ENCODE measurements around the gene MLYCD.

The MLYCD gene

GRCh38 chr16:83942074-83942473 is 43.2 kb downstream of the MLYCD start:
- H3K9me3 ChIP-seq (ENCODE audit: control insufficient read depth, insufficient read depth, low read length), result no peaks in the 10 kb centered on the region
- H3F3A ChIP-seq (ENCODE audit: control insufficient read depth, insufficient read depth), result no peaks in the 10 kb centered on the region
- H3K4me2 ChIP-seq (ENCODE audit: low read length), result no peak overlapping the region
- TF ChIP-seq, protein P1, sequence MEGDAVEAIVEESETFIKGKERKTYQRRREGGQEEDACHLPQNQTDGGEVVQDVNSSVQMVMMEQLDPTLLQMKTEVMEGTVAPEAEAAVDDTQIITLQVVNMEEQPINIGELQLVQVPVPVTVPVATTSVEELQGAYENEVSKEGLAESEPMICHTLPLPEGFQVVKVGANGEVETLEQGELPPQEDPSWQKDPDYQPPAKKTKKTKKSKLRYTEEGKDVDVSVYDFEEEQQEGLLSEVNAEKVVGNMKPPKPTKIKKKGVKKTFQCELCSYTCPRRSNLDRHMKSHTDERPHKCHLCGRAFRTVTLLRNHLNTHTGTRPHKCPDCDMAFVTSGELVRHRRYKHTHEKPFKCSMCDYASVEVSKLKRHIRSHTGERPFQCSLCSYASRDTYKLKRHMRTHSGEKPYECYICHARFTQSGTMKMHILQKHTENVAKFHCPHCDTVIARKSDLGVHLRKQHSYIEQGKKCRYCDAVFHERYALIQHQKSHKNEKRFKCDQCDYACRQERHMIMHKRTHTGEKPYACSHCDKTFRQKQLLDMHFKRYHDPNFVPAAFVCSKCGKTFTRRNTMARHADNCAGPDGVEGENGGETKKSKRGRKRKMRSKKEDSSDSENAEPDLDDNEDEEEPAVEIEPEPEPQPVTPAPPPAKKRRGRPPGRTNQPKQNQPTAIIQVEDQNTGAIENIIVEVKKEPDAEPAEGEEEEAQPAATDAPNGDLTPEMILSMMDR (IDR thresholded peaks at IDR 0.05; ENCODE audit: low read depth, low read length, poor library complexity, severe bottlenecking), result no peak
- H3K27ac ChIP-seq (ENCODE audit: low read depth, low read length), result no peak overlapping the region
- H3K79me2 ChIP-seq (ENCODE audit: control insufficient read depth, low read length), result no peaks in the 10 kb centered on the region
- no peaks in the 10 kb centered on the region for H3K9me2 ChIP-seq (replicated peaks; ENCODE audit: control insufficient read depth, low read length)
- H3K4me3 ChIP-seq (ENCODE audit: low read length), result no peak overlapping the region
- H3K36me3 ChIP-seq (ENCODE audit: control insufficient read depth, low read length), result no peaks in the 10 kb centered on the region
- no peaks in the 10 kb centered on the region for H3K4me1 ChIP-seq (ENCODE audit: control insufficient read depth, low read length)
- no peaks in the 10 kb centered on the region for H3K27me3 ChIP-seq (ENCODE audit: control insufficient read depth, low read length)
- no peaks in the 10 kb centered on the region for H4K20me1 ChIP-seq (ENCODE audit: control insufficient read depth, insufficient read depth, low read depth, low read length)

DNA sequence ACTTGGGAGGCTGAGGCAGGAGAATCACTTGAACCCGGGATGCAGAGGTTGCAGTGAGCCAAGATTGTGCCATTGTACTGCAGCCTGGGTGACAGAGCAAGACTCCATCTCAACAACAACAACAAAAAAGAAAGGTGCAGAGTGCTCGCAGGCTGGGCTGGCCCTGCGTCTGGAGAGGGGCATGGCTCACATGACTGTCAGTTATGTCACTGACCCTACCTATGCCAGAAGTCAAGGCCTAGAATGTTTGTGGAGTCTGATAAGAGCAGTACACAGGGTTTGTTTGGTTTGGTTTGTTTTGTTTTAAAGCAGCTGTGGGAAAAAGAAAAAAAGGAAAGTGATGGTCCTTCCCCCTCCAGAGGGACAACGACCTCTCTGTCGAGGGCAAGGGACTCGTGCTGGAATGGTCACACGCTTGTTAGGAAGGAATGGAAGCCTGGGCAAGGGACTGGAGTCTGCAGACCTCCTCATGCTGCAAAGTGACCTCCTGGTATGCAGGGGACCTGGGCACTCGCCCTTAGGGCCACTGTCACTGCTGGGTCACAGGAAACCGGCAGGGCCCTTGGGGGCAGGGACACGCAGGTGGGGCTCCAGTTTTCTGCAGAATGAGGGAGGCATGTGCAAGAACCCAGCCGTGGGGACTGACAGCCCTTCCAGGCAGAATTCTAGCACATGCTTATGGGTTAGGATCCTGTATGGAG is 44.0 kb downstream of the MLYCD start:
- Histone ChIP-seq H3K79me2 (ENCODE audit: control insufficient read depth, low read length) (no peaks in the 10 kb centered on the region), H3K27ac (ENCODE audit: low read depth, low read length) (no peak overlapping the region), H3K9me3 (ENCODE audit: control insufficient read depth, insufficient read depth, low read length) (no peaks in the 10 kb centered on the region), H3K4me2 (ENCODE audit: low read length) (no peak overlapping the region), H3K4me1 (ENCODE audit: control insufficient read depth, low read length) (no peaks in the 10 kb centered on the region), H3K9me2 (replicated peaks; ENCODE audit: control insufficient read depth, low read length) (no peaks in the 10 kb centered on the region), H4K20me1 (ENCODE audit: control insufficient read depth, insufficient read depth, low read depth, low read length) (no peaks in the 10 kb centered on the region), H3K4me3 (ENCODE audit: low read length) (no peak overlapping the region), H3K36me3 (ENCODE audit: control insufficient read depth, low read length) (no peaks in the 10 kb centered on the region), H3K27me3 (ENCODE audit: control insufficient read depth, low read length) (no peaks in the 10 kb centered on the region), H3F3A (ENCODE audit: control insufficient read depth, insufficient read depth) (no peaks in the 10 kb centered on the region)
- TF ChIP-seq, protein P1 (IDR thresholded peaks at IDR 0.05; ENCODE audit: low read depth, low read length, poor library complexity, severe bottlenecking), result no peak
- TF ChIP-seq EZH2phosphoT487 (IDR thresholded peaks at IDR 0.05; ENCODE audit: borderline replicate concordance, low read length), result no peak

- H3K9me3 ChIP-seq (ENCODE audit: control insufficient read depth, insufficient read depth, low read length), result no peaks in the 10 kb centered on the region
- H3K4me2 ChIP-seq (ENCODE audit: low read length), result no peak overlapping the region
- no peaks in the 10 kb centered on the region for H3K4me1 ChIP-seq (ENCODE audit: control insufficient read depth, low read length)
- TF ChIP-seq, protein P1 (IDR thresholded peaks at IDR 0.05; ENCODE audit: low read depth, low read length, poor library complexity, severe bottlenecking), result no peak
- TF ChIP-seq EZH2phosphoT487 (IDR thresholded peaks at IDR 0.05; ENCODE audit: borderline replicate concordance, low read length), result no peak
- H3F3A ChIP-seq (ENCODE audit: control insufficient read depth, insufficient read depth), result no peaks in the 10 kb centered on the region
- no peaks in the 10 kb centered on the region for H3K27me3 ChIP-seq (ENCODE audit: control insufficient read depth, low read length)
- H3K79me2 ChIP-seq (ENCODE audit: control insufficient read depth, low read length), result no peaks in the 10 kb centered on the region
- H3K4me3 ChIP-seq (ENCODE audit: low read length), result no peak overlapping the region
- H3K36me3 ChIP-seq (ENCODE audit: control insufficient read depth, low read length), result no peaks in the 10 kb centered on the region
- no peak overlapping the region for H3K27ac ChIP-seq (ENCODE audit: low read depth, low read length)
- no peaks in the 10 kb centered on the region for H4K20me1 ChIP-seq (ENCODE audit: control insufficient read depth, insufficient read depth, low read depth, low read length)
- no peaks in the 10 kb centered on the region for H3K9me2 ChIP-seq (replicated peaks; ENCODE audit: control insufficient read depth, low read length)
These were observed 44.7 kb downstream of the MLYCD start for GRCh38 chr16:83943516-83944050.

Data from DOHH2 (cell line).